Measurements from ENCODE around the gene SAMD11.

GRCh38 chr1:944341-945325 lies 20.9 kb downstream of the SAMD11 start:
- TF ChIP-seq CTCF (IDR thresholded peaks at IDR 0.05; ENCODE audit: low read depth, low read length, poor library complexity, severe bottlenecking) (no peak), EZH2phosphoT487 (IDR thresholded peaks at IDR 0.05; ENCODE audit: borderline replicate concordance, low read length) (no peak)
